Testis (tissue), 2 donors: ENCODE results near the gene SASH3.

ENCODE experiments used
- POLR2A ChIP-seq: fragments of 450-650 bp; IDR thresholded peaks from one replicate; pipeline ENCODE4 v1.6.1; 2017; ENCODE audit warnings: antibody characterized with exemption, mild to moderate bottlenecking, moderate library complexity
- TF ChIP-seq, protein P1 (sequence below), 3 experiments: fragments of 450-650 bp in 2 of 3; fragments of 200-600 bp in 1 of 3; sonication (generic) in 1 of 3; IDR thresholded peaks; one replicate each; pipeline ENCODE4 v1.5.1; 2016 to 2019; ENCODE audit warnings: antibody characterized with exemption in 3 of 3, mild to moderate bottlenecking in 2 of 3, moderate library complexity in 1 of 3

DNA sequence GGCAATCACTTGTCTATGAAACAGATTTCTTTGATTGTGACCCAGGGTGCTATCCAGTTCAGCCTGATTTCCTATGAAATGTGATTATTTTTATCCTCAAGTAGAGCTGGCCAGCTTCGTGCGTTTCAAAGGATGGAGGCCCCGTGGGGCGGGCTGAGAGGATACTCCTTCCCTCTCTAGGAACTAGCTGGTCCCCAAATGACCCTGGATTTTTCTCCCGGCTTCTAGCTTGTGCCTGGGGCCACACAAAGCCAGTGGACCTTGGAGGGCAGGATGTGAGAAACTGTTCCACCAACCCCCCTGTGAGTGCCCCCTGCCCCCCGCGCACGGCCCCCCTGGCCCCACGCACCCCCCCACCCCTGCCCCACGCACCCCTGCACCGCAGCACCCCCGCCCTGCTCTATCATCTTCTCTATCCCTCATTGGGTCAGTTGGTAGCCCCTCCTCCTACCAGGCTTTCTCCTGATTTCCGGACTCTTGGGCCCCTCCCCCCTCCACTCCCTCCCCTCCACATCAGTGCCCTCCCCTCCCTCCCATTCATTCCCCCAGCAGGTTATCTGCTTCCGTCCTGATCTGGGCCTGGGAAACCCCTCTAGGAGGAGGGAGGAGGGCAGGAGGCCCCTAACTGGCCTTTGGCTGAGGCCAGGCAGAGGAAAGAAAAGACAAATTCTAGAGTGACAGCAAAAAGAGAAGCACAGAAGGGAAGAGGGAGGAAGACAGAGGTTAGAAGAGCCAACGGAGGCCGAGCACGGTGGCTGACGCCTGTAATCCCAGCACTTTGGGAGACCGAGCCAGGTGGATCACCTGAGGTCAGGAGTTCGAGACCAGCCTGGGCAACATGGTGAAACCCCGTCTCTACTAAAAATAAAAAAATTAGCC is 37.6 kb upstream of the SASH3 start:
- TF ChIP-seq, protein P1, sequence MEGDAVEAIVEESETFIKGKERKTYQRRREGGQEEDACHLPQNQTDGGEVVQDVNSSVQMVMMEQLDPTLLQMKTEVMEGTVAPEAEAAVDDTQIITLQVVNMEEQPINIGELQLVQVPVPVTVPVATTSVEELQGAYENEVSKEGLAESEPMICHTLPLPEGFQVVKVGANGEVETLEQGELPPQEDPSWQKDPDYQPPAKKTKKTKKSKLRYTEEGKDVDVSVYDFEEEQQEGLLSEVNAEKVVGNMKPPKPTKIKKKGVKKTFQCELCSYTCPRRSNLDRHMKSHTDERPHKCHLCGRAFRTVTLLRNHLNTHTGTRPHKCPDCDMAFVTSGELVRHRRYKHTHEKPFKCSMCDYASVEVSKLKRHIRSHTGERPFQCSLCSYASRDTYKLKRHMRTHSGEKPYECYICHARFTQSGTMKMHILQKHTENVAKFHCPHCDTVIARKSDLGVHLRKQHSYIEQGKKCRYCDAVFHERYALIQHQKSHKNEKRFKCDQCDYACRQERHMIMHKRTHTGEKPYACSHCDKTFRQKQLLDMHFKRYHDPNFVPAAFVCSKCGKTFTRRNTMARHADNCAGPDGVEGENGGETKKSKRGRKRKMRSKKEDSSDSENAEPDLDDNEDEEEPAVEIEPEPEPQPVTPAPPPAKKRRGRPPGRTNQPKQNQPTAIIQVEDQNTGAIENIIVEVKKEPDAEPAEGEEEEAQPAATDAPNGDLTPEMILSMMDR (IDR thresholded peaks at IDR 0.05): no peak
- TF ChIP-seq POLR2A: no peak
